Erythroblast (primary cell): ENCODE results near the gene MBD3L4.

Experiments
- GATA1 ChIP-seq: IDR thresholded peaks from 2 replicates; pipeline ENCODE4 v1.6.1; 2011; ENCODE audit warnings: low read depth, mild to moderate bottlenecking, control low read depth, low read length, moderate library complexity
- POLR2A ChIP-seq: IDR thresholded peaks from 2 replicates; pipeline ENCODE4 v1.6.1; 2011; ENCODE audit warnings: mild to moderate bottlenecking, low read length

GRCh38 chr19:7000816-7001215, 39.2 kb downstream of the MBD3L4 start:
- no peak for TF ChIP-seq POLR2A
- no peak for TF ChIP-seq GATA1
